IPS-NIHi7 (cell line): ENCODE results near the gene CASK.
"Not testable (repeated sequence)": the region's sequence is repeated elsewhere in the genome, so short reads cannot be mapped to it uniquely, and the experiment has no call there.

Source experiments
- DNase-seq: peaks from one replicate; pipeline ENCODE4 v3.0.0; 2012; ENCODE audit warnings: mixed read lengths; ENCODE audit errors: extremely low spot score

The CASK gene

DNA sequence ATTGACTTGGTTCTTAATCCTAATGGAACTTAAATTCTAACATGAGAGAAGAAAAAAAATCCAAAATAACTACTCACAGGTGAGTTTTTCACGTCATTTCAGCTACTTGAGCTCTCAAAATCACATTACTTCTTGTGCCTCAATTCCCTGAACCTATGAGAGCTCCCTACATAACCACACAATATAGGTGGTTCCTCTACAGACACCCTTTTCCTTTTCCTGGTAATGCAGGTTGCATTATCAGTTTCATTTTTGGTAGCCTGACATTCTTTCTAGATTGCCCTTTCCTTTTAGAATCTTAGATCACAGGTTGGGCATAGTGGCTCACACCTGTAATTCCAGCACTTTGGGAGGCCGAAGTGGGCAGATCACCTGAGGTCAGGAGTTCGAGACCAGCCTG lies 230.3 kb downstream of the CASK start:
- DNase-seq: no peak

GRCh38 chrX:41692162-41692749 lies 231.1 kb downstream of the CASK start:
- no peak for DNase-seq

GRCh38 chrX:41689711-41690110 lies 233.6 kb downstream of the CASK start:
- DNase-seq: no peak

GRCh38 chrX:41688835-41689234 lies 234.5 kb downstream of the CASK start, which contains the start of gene GPR34:
Gene GPR34, plus strand, starts transcription at chrX:41688973. Its CDS starts 6,661 bp downstream, at chrX:41695634.
- DNase-seq: no peak

DNA sequence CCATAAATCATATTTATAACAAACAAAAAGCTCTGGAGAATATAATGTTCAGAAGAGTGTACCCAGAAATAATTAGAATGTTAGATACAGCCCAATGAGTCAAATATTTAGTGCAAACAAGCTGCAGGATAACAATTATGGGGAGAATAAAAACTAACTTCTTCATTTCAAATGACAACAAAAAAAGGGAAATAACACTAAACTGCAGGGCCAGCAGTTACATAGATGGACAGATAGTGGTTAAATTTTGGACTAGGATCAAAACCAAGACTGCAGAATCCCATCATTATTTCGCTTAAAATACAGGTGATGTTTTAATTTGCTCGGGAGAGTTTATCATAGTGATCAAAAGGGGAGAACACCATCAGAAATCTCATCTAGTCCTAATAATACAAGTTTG lies 235.2 kb downstream of the CASK start:
- no peak for DNase-seq

DNA sequence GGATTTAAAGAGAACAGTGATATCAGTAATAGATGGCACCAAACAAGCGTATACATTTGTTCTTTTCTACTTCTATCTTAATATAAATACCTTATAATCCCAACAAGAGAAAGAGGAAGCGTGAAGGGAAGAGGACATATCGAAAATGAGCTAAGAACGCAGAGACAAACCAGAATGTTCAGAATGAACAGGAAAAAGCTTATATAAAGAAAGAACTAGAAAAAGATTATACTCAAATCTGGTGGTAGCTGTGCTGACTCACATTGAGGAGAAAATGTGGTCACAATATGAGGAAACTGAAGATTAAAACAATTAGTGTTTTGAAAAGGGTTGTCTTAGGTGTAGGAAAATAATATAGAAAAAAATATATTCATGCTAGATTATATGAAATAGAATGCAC lies 236.6 kb downstream of the CASK start:
- DNase-seq: no peak

DNA sequence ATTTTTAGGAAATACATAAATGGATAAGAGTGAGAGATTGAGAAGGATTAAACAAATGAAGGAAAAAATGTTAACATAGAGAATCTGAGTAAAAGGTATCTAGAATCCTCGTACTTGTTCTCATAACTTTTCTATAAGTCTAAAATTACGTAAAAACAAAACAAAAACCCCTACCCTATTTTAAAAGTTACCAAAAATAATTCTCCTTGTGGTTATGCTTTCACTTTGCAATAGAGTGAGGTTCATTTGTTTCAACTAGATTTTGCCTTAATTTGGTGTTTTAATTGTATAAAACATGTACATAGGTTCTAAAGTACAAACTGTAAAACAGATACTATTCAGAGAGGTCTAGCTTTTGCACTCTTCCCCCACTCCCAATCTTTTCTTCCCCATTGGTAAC lies 238.4 kb downstream of the CASK start:
- DNase-seq: no peak

DNA sequence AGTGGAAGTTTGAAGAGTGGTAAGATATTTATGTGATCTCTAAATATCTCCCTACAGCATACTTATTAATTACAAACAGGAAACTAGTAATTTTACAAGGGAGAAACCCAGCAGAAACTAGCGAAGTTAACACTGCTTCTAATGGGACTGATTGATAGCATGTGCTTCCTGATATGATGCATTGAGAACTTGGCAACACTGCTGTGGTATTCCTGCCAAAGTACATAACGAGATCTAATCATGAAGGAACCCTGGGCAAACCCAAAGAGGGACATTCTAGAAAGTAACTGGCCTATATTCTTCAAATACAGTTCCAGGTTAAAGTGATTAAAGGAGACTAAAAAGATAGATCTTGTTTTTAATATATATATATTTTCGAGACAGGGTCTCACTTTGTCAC lies 239.2 kb downstream of the CASK start:
- no peak for DNase-seq

- no peak for DNase-seq
Observed at GRCh38 chrX:41677183-41678060, 245.9 kb downstream of the CASK start.

- not testable (repeated sequence) for DNase-seq
Observed at GRCh38 chrX:41676361-41676760, 247.0 kb downstream of the CASK start.

DNA sequence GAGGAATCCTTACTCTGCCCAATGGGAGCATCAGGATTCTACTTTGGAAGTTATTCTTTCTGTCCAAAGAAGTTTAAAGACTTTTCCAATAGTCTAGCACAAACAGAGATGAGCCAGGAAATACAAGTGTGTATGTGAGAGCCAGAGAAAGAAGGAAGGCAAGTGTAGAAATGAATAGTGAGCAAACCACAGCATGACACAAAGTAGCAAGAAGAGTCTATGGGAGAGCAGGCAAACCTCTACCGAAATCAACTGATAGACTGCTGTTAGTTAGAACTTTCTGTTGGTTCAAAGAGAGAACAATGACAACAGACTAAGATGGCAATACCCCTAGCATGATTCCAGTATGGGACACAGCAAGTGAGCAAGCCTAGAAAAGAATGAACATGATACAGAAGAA lies 250.7 kb downstream of the CASK start:
- no peak for DNase-seq

- no peak for DNase-seq
Observed at GRCh38 chrX:41671082-41671481, 252.3 kb downstream of the CASK start.

DNA sequence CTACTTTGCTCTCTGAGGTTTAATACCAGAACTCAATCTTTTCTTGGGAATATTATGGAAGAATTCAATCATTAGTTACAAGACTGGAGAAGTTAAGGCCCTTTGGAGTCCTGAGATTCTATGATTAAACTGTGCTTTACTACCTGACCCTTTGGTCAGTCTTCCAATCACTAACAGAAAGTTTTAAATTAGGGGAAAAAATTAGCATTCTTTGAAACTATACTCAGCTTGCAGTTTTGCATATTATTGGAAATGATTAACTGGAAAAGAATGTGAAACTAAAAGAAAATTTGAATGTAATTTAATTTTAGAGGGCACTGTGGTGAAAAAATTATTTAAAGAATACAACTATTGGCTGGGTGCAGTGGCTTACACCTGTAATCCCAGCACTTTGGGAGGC lies 253.2 kb downstream of the CASK start:
- no peak for DNase-seq

GRCh38 chrX:41667631-41668030 lies 255.7 kb downstream of the CASK start:
- no peak for DNase-seq

DNA sequence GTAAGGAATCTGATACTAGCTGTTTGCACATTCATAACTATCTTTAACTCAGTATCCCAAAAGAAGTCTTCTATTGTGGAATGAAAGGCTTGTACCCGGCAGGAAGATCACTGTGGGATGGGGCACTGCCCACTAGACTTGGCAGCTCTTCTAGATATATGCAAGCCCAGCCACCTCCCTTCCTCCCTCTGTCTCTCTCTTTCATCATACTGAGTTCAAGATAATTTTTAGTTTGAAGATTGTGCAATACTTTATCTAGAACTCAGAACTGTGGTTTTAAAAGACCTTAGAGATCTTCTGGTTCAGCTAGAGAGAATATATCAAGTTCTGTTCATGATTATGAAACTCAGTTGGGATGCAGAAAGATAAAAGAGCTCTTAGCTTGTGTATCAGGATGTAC lies 257.1 kb downstream of the CASK start:
- DNase-seq: no peak

DNA sequence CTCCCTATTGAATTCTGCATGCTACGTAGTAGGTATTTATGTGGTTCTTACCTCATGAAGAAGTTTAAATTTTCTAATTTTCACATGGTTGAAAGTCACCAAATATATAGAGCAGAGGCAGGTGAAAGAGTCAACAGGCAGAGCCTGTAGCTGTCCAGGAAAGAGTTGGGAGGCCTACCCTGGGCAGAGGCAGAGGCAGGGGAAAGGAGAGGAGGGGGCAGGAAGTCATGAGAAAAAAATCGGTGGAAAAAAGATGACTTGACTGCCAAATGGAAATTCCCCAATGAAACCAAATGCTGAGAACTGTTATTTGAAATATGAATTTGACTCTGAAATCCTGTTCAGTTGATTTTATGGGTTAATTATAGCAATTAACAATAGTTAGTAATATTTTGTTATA lies 257.7 kb downstream of the CASK start:
- DNase-seq: no peak

- DNase-seq: no peak
Observed at GRCh38 chrX:41664908-41665307, 258.4 kb downstream of the CASK start.

DNA sequence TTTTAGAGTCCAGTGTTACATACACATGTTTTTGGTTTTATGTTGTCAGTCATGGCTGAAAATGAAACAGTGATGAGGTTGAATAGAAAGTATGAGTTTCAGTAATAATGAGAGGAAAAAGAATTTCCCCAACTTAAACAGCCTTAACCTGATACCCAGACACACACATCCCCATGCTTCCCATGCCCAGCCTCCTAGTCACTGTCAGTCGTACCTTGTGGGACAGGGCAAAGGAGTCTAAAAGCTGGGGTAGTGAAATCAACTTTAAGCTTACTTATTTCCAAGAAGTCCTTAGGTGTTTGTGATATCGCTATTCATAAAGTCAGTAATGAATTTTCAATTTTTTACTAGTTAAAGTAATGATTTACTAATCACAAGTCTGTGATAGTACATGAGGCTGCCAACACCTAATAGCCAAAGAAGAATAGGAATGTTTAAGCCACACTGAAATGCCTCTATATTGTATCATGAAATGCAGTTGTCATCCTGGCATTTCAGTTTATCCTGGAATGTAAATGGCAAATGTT lies 258.9 kb downstream of the CASK start:
- no peak for DNase-seq

- no peak for DNase-seq
Observed at GRCh38 chrX:41661366-41662095, 261.8 kb downstream of the CASK start.

DNA sequence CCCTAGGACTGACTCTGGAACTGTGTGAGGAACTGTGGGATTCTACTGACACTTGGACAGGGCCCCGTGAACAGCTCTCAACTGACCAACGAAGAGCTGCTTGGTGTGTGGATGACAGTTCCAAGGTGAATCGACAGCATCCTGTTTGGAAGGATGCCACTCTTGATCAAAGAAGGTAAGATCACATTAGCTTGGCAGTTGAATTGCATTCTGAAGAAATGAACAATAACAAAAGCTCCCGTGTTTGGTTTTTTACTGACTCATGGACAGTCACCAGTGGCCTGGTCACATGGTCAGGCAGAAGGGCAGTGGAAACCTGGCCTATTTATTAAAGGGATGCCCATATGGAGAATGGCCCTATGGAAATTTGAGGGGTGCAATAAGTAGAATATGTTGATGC lies 267.7 kb downstream of the CASK start:
- no peak for DNase-seq

DNA sequence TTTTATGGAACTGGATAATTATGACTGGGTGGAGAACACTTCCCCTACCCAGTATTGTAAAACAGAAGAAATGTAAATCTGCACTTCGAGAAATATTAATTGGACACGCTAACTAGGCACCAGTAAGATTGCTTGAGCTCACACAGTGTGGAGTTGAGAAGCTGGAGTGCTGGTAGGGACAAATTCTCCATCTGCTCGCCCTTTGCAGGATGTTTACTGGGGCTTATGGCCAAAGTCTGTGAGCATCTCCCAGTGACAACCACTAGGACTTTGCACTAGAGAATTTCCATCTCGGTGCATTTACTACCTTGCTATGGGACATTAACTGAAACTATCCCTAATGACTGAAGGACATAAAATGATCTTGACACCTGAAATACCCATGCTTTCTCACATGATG lies 268.3 kb downstream of the CASK start:
- no peak for DNase-seq

GRCh38 chrX:41653125-41653524 lies 270.2 kb downstream of the CASK start:
- DNase-seq: no peak
